Karpas-422 (cell line): Measurements from ENCODE around the gene CAPN3. TPM values are rescaled to one million over a fixed set of nuclear protein-coding genes. Genes with fewer than 3 reads are reported as not detected.
"Not testable (repeated sequence)": the region's sequence is repeated elsewhere in the genome, so short reads cannot be mapped to it uniquely, and the experiment has no call there.

ENCODE experiments used
- DNase-seq: peaks from one replicate; pipeline ENCODE4 v3.0.0-alpha.2; 2015
- H2AFZ ChIP-seq: fragments of 200-600 bp; sonication (generic); 2 replicates; pipeline ENCODE4 v1.6.1; 2014; ENCODE audit warnings: antibody characterized with exemption, low read length, mixed read lengths
- H3K27ac ChIP-seq: fragments of 200-600 bp; sonication (generic); 2 replicates; pipeline ENCODE4 v1.5.1; 2014; ENCODE audit warnings: mild to moderate bottlenecking, low read length, moderate library complexity
- H3K27me3 ChIP-seq: fragments of 200-600 bp; sonication (generic); 2 replicates; pipeline ENCODE4 v1.6.1; 2014; ENCODE audit warnings: low read length, mixed read lengths
- H3K36me3 ChIP-seq: fragments of 200-600 bp; sonication (generic); 2 replicates; pipeline ENCODE4 v1.6.1; 2014; ENCODE audit warnings: low read length, mixed read lengths; ENCODE audit not compliant: insufficient read depth
- H3K4me1 ChIP-seq: fragments of 200-600 bp; sonication (generic); 2 replicates; pipeline ENCODE4 v1.6.1; 2014; ENCODE audit warnings: mild to moderate bottlenecking, low read length, mixed read lengths
- H3K4me2 ChIP-seq: fragments of 200-600 bp; sonication (generic); 2 replicates; pipeline ENCODE4 v1.6.1; 2014; ENCODE audit warnings: low read length, low read depth, mild to moderate bottlenecking; ENCODE audit not compliant: poor library complexity, severe bottlenecking
- H3K4me3 ChIP-seq: fragments of 200-600 bp; sonication (generic); 2 replicates; pipeline ENCODE4 v1.5.1; 2014; ENCODE audit warnings: mild to moderate bottlenecking, antibody characterized with exemption, low read length, mixed read lengths
- H3K79me2 ChIP-seq: fragments of 200-600 bp; sonication (generic); 2 replicates; pipeline ENCODE4 v1.6.1; 2014; ENCODE audit warnings: mild to moderate bottlenecking, low read length, mixed read lengths
- H3K9ac ChIP-seq: fragments of 200-600 bp; sonication (generic); 2 replicates; pipeline ENCODE4 v1.6.0; 2014; ENCODE audit warnings: low read length
- H3K9me2 ChIP-seq: fragments of 200-600 bp; sonication (generic), shearing (Covaris generic); replicated peaks from 2 replicates; pipeline ENCODE4 v1.6.0; 2014; ENCODE audit warnings: mild to moderate bottlenecking, low read length, moderate library complexity; ENCODE audit not compliant: insufficient read depth
- H3K9me3 ChIP-seq: fragments of 300-700, 200-600 bp; sonication (generic); 2 replicates; pipeline ENCODE4 v1.6.1; 2014; ENCODE audit warnings: low read length, mixed read lengths
- H4K20me1 ChIP-seq: fragments of 200-600 bp; sonication (generic); 2 replicates; pipeline ENCODE4 v1.6.1; 2014; ENCODE audit warnings: mild to moderate bottlenecking, antibody characterized with exemption, low read length, low read depth; ENCODE audit not compliant: insufficient read depth
- total RNA-seq: library from RNA; depleted of rRNA; stranded (reverse); fragments of >200 nt; shearing (Covaris generic); gene quantifications from 2 replicates; pipeline ENCODE4 v1.2.3, GENCODE V29; 2014; ENCODE audit warnings: low replicate concordance; rRNA removed

Gene CAPN3
- 3.2 and 8.8 TPM in 2 replicates for total RNA-seq

DNA sequence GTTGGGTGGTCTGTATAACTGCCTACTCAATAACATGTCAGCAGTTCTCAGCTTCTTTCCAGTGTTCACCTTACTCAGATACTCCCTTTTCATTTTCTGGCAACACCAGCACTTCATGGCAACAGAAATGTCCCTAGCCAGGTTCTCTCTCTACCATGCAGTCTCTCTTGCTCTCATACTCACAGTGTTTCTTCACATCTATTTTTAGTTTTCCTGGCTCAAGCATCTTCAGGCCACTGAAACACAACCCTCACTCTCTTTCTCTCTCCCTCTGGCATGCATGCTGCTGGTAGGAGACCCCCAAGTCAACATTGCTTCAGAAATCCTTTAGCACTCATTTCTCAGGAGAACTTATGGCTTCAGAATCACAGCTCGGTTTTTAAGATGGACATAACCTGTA, at the start of gene CAPN3:
CAPN3 (plus strand) TSS at position 253 of the 400 bp plus-strand sequence. CDS start 305 bp downstream, outside the sequence.
- no peaks in the 10 kb centered on the region for H3K4me1 ChIP-seq
- no peak within 1 kb of the TSS for H2AFZ ChIP-seq
- H3K9me2 ChIP-seq = no peaks in the 10 kb centered on the region
- H3K4me3 ChIP-seq = no peak within 1 kb of the TSS
- H3K27ac ChIP-seq = no peak within 1 kb of the TSS
- DNase-seq = no peak
- H3K4me2 ChIP-seq = no peak within 1 kb of the TSS
- no peaks in the 10 kb centered on the region for H3K9me3 ChIP-seq
- H3K36me3 ChIP-seq = 0 out of 2 replicates have a peak, but pooled peaks cover 3% of the 10 kb centered on the region
- H3K79me2 ChIP-seq = no peaks in the 10 kb centered on the region
- H4K20me1 ChIP-seq = no peaks in the 10 kb centered on the region
- no peak within 1 kb of the TSS for H3K9ac ChIP-seq
- H3K27me3 ChIP-seq = no peaks in the 10 kb centered on the region

DNA sequence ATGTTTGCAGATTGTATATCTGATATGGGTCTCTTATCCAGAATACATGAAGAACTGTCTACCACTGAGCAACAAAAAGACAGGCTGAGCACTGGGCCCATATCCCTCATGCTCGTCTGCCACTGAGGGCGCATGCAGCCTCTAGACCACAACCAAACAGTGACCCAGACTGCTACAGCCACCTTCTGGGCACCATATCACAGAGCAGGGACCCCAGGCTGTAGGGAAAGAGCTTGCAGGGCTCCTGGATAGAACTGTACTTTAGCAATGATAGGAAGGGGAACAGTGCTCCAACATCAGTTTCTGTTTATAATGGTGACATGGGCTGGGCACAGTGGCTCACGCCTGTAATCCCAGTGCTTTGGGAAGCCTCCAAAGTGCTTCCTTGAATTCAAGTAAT, 45.8 kb upstream of the CAPN3 start:
- H3K9me3 ChIP-seq = no peaks in the 10 kb centered on the region
- no peak for DNase-seq
- H3K4me1 ChIP-seq = peaks cover 7% of the 10 kb centered on the region
- no peaks in the 10 kb centered on the region for H3K9me2 ChIP-seq
- H3K79me2 ChIP-seq = no peaks in the 10 kb centered on the region
- H3K9ac ChIP-seq = no peak overlapping the region
- no peak overlapping the region for H3K4me3 ChIP-seq
- H3K4me2 ChIP-seq = no peak overlapping the region
- H3K36me3 ChIP-seq = peaks cover 7% of the 10 kb centered on the region; the same call in 1 of the 2 replicates
- no peak overlapping the region for H2AFZ ChIP-seq
- no peaks in the 10 kb centered on the region for H4K20me1 ChIP-seq
- no peak overlapping the region for H3K27ac ChIP-seq
- H3K27me3 ChIP-seq = no peaks in the 10 kb centered on the region

DNA sequence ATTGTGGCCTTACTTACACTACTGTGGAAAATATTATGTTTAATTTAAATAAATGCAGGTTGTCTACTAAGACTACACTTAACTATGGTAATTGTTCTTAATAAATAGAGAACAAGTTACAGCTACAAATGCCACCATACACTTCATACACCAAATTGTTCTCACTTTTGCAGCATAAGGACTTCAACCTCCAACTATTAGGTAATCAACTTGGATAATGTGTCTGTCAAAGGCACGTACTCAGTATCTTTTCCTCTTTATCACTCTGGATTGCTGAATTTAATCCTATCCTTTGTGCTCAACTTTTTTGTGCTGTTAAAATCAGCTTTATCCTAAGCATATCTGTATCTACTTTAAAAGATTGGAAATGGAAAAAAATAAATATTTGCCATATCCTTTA, 44.5 kb upstream of the CAPN3 start:
- Histone ChIP-seq H3K9ac (no peak overlapping the region), H2AFZ (no peak overlapping the region), H3K36me3 (peaks cover 7% of the 10 kb centered on the region; the same call in 1 of the 2 replicates), H4K20me1 (no peaks in the 10 kb centered on the region), H3K27ac (no peak overlapping the region), H3K79me2 (no peaks in the 10 kb centered on the region), H3K4me1 (peaks cover 7% of the 10 kb centered on the region), H3K9me2 (no peaks in the 10 kb centered on the region), H3K27me3 (no peaks in the 10 kb centered on the region), H3K9me3 (no peaks in the 10 kb centered on the region), H3K4me3 (no peak overlapping the region), H3K4me2 (no peak overlapping the region)
- no peak for DNase-seq

DNA sequence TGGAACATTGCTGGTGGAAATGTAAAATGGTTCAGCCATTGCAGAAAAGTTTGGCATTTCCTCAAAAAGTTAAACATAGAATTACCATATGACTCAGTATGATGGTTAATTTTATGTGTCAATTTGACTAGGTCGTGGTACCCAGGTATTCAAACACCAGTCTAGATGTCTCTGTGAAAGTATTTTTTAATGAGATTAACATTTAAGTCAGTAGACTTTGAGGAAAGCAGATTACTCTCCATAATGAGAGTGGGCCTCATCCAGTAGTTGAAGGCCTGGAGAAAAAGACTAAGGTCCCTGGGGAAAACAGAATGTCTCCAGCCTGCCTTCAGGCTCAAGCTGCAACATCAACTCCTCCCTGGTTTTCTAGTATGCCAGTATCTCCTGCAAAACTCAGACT, 43.8 kb upstream of the CAPN3 start:
- H3K9ac ChIP-seq = no peak overlapping the region

GRCh38 chr15:42316282-42316805, 43.0 kb upstream of the CAPN3 start:
- H3K9me2 ChIP-seq, H2AFZ ChIP-seq, H3K4me2 ChIP-seq, H3K27ac ChIP-seq, H3K27me3 ChIP-seq, H4K20me1 ChIP-seq, H3K36me3 ChIP-seq, H3K79me2 ChIP-seq, H3K4me1 ChIP-seq, H3K9me3 ChIP-seq, H3K9ac ChIP-seq, DNase-seq, H3K4me3 ChIP-seq: not testable (repeated sequence)

More for the DNA sequence above, 43.8 kb upstream of the CAPN3 start:
- no peaks in the 10 kb centered on the region for H3K9me3 ChIP-seq
- H3K79me2 ChIP-seq = no peaks in the 10 kb centered on the region
- H3K4me1 ChIP-seq = peaks cover 7% of the 10 kb centered on the region
- no peaks in the 10 kb centered on the region for H3K9me2 ChIP-seq
- H3K27me3 ChIP-seq = no peaks in the 10 kb centered on the region
- H4K20me1 ChIP-seq = no peaks in the 10 kb centered on the region
- no peak overlapping the region for H3K4me2 ChIP-seq
- no peak overlapping the region for H2AFZ ChIP-seq
- H3K36me3 ChIP-seq = peaks cover 3% of the 10 kb centered on the region; the same call in 1 of the 2 replicates
- H3K27ac ChIP-seq = no peak overlapping the region
- no peak overlapping the region for H3K4me3 ChIP-seq
- no peak for DNase-seq

- H3K27me3 ChIP-seq = no peaks in the 10 kb centered on the region
- H3K4me3 ChIP-seq = no peak overlapping the region
- H3K9me2 ChIP-seq = no peaks in the 10 kb centered on the region
- no peak overlapping the region for H3K9ac ChIP-seq
- H3K4me1 ChIP-seq = peaks cover 7% of the 10 kb centered on the region
- no peak overlapping the region for H3K4me2 ChIP-seq
- DNase-seq = no peak
- no peak overlapping the region for H3K27ac ChIP-seq
- no peak overlapping the region for H2AFZ ChIP-seq
- 0 out of 2 replicates have a peak, but pooled peaks cover 8% of the 10 kb centered on the region for H3K36me3 ChIP-seq
- H4K20me1 ChIP-seq = no peaks in the 10 kb centered on the region
- no peaks in the 10 kb centered on the region for H3K79me2 ChIP-seq
- H3K9me3 ChIP-seq = no peaks in the 10 kb centered on the region
These were observed 40.1 kb upstream of the CAPN3 start for GRCh38 chr15:42319206-42319605.

DNA sequence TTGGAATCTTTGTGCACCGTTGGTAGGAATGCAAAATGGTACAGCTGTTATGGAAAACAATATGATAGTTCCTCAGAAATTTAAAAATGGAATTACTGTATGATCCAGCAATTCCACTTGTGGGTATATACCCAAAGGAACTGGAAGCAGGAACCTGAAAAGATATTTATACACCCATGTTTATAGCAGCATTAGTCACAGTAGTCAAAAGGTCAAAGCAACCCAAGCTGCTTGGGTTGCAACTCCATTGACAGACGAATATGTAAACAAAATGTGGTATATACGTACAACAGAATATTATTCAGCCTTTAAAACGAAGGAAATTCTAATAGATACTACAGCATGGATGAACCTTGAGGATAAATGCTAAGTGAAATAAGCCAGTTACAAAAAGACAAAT, 35.0 kb upstream of the CAPN3 start:
- no peaks in the 10 kb centered on the region for H3K9me2 ChIP-seq
- H3K9me3 ChIP-seq = no peaks in the 10 kb centered on the region
- no peak overlapping the region for H2AFZ ChIP-seq
- no peaks in the 10 kb centered on the region for H4K20me1 ChIP-seq
- H3K36me3 ChIP-seq = peaks cover 8% of the 10 kb centered on the region; the same call in 1 of the 2 replicates
- no peaks in the 10 kb centered on the region for H3K4me1 ChIP-seq
- no peaks in the 10 kb centered on the region for H3K79me2 ChIP-seq
- no peak for DNase-seq
- H3K4me3 ChIP-seq = no peak overlapping the region
- no peak overlapping the region for H3K4me2 ChIP-seq
- H3K27me3 ChIP-seq = no peaks in the 10 kb centered on the region
- H3K27ac ChIP-seq = no peak overlapping the region
- H3K9ac ChIP-seq = no peak overlapping the region

GRCh38 chr15:42329161-42329560, 30.1 kb upstream of the CAPN3 start:
- Histone ChIP-seq H3K4me1 (no peaks in the 10 kb centered on the region), H3K27ac (no peak overlapping the region), H3K79me2 (no peaks in the 10 kb centered on the region), H3K9me3 (no peaks in the 10 kb centered on the region), H4K20me1 (no peaks in the 10 kb centered on the region), H3K9me2 (no peaks in the 10 kb centered on the region), H3K4me3 (no peak overlapping the region), H3K36me3 (peaks cover 6% of the 10 kb centered on the region), H3K9ac (no peak overlapping the region), H3K4me2 (no peak overlapping the region), H3K27me3 (no peaks in the 10 kb centered on the region), H2AFZ (no peak overlapping the region)
- DNase-seq = no peak
